Activated T-helper 1 cell treated with anti-CD3 and anti-CD28 coated beads, Interleukin-12 subunit alpha, Interleukin-12 subunit beta, Interleukin-2, Interleukin-4 antibody, amounts not matched to agents 30 ng/mL and 10 ng/mL and 1 ng/mL, durations not matched to agents 14 hours and 24 hours and 36 hours (primary cell): ENCODE results near the gene RAB31. TPM values are rescaled to one million over a fixed set of nuclear protein-coding genes. Genes with fewer than 3 reads are reported as not detected.

Experiments
- DNase-seq: peaks from one replicate; pipeline ENCODE4 v3.0.0; 2021; ENCODE audit warnings: low spot score
- H3K27ac Mint-ChIP-seq: one replicate; pipeline ENCODE4 v1.8.0; 2021; ENCODE audit warnings: mild to moderate bottlenecking, mixed read lengths
- H3K27me3 Mint-ChIP-seq: one replicate; pipeline ENCODE4 v1.8.0; 2022; ENCODE audit warnings: mild to moderate bottlenecking, moderate library complexity, mixed read lengths; ENCODE audit not compliant: insufficient read depth
- H3K36me3 Mint-ChIP-seq: one replicate; pipeline ENCODE4 v1.8.0; 2021; ENCODE audit warnings: low read depth, mixed read lengths
- H3K4me1 Mint-ChIP-seq: one replicate; pipeline ENCODE4 v1.8.0; 2021; ENCODE audit warnings: low read depth, mixed read lengths
- H3K4me3 Mint-ChIP-seq: one replicate; pipeline ENCODE4 v1.8.0; 2021; ENCODE audit warnings: mild to moderate bottlenecking, moderate library complexity, mixed read lengths
- H3K9me3 Mint-ChIP-seq: one replicate; pipeline ENCODE4 v1.8.0; 2021; ENCODE audit warnings: mixed read lengths
- intact Hi-C: fragments of 100-400 bp; cut with micrococcal nuclease; formaldehyde crosslinking; loops from one replicate; pipeline ENCODE4 v1.15.1; 2024
- total RNA-seq: library from RNA; stranded (reverse); gene quantifications from 2 replicates; pipeline ENCODE4 v1.2.3, GENCODE V29; 2022

RAB31 gene
- total RNA-seq, 1 donor from 2014 or later: 0.13 TPM

DNA sequence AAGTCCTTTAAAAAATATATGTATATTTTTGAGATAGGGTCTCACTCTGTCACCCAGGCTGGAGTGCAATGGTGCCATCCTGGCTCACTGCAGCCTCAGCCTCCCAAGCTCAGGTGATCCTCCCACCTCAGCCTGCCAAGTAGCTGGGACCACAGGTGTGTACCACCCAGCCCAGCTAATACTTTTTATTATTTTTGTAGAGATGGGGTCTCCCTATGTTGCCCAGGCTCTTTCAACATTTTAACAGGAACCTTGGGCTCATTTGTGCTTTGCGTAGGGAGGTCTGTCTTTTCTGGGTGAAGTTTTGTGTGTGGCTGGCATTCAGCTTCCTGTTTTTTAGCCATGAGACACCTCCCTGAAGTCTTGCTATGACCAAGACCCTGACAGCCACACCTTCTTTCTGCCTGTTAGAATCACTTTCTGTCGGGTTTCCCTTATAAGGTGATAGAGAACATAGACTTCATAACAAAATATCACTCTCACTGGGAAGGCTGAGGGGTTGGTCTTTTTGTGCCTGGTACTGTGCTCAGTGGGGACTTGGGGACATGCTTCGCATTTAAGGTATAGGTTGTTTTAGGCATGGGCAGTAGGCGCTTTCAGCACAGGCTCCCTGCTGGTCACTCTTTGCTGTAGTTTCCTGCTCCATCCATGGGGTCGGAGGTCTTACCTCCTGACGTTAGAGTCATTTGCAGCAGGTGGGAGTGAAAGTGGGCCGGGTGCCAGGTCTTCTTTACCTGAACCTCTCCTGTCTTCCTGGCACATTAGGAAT is 3.4 kb downstream of the RAB31 start:
- intact Hi-C loops: loop anchor here (2.0 kb wide), 1 partner anchor 201 kb away; no protein-coding TSS in a partner anchor
- H3K4me3 Mint-ChIP-seq: no peak overlapping the region
- H3K27ac Mint-ChIP-seq: no peak overlapping the region
- H3K4me1 Mint-ChIP-seq: peaks cover 30% of the 10 kb centered on the region
- peaks cover 74% of the 10 kb centered on the region for H3K27me3 Mint-ChIP-seq
- no peak for DNase-seq
- H3K36me3 Mint-ChIP-seq: no peaks in the 10 kb centered on the region
- H3K9me3 Mint-ChIP-seq: no peaks in the 10 kb centered on the region

DNA sequence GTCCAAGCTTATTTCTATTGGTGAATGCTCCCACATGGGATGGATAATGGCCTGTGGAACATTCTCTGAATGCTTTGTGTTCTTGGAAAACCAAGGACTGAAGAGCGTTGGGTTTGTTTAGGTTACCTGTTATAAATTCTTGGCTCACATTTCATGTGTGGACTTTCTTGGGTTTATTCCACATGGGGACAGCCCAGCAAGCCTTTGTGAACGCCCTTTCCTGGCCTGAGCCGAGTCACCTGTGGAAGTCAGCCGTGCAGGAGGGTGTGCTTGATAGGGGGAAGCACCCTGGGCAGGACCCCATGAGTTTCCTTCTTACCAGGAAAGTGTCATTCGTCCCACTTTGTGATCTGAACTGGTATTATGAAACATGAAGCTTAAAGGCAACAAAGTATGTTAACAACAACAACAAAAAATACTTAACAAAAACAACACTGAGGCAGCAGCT is 4.1 kb downstream of the RAB31 start:
- H3K36me3 Mint-ChIP-seq: no peaks in the 10 kb centered on the region
- H3K4me3 Mint-ChIP-seq: no peak overlapping the region
- intact Hi-C loops: no loop called here
- H3K27ac Mint-ChIP-seq: no peak overlapping the region
- peaks cover 70% of the 10 kb centered on the region for H3K27me3 Mint-ChIP-seq
- H3K4me1 Mint-ChIP-seq: peaks cover 30% of the 10 kb centered on the region
- no peak for DNase-seq
- no peaks in the 10 kb centered on the region for H3K9me3 Mint-ChIP-seq

DNA sequence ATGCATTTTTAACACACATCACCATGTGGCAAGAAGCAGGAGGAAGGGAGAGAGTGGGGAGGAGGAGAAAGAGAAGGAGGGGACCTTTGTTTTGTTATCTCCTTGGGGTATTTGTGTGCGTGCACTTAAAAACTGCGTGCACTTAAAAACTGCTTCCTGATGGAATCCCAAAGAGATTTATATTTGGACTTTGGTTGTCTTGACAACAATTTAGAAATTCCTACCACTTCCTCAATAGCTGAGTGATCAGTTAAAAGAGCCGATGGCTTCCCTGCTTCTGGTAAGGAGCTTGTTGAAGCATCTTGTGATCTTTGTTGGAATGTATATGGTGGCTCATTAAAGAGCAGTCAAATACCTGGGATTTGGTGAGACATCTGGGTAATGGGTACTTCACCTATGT is 4.5 kb downstream of the RAB31 start:
- H3K27ac Mint-ChIP-seq: no peak overlapping the region
- intact Hi-C loops: no loop called here
- no peaks in the 10 kb centered on the region for H3K9me3 Mint-ChIP-seq
- H3K4me3 Mint-ChIP-seq: no peak overlapping the region
- DNase-seq: no peak
- peaks cover 30% of the 10 kb centered on the region for H3K4me1 Mint-ChIP-seq
- H3K36me3 Mint-ChIP-seq: no peaks in the 10 kb centered on the region
- peaks cover 69% of the 10 kb centered on the region for H3K27me3 Mint-ChIP-seq

DNA sequence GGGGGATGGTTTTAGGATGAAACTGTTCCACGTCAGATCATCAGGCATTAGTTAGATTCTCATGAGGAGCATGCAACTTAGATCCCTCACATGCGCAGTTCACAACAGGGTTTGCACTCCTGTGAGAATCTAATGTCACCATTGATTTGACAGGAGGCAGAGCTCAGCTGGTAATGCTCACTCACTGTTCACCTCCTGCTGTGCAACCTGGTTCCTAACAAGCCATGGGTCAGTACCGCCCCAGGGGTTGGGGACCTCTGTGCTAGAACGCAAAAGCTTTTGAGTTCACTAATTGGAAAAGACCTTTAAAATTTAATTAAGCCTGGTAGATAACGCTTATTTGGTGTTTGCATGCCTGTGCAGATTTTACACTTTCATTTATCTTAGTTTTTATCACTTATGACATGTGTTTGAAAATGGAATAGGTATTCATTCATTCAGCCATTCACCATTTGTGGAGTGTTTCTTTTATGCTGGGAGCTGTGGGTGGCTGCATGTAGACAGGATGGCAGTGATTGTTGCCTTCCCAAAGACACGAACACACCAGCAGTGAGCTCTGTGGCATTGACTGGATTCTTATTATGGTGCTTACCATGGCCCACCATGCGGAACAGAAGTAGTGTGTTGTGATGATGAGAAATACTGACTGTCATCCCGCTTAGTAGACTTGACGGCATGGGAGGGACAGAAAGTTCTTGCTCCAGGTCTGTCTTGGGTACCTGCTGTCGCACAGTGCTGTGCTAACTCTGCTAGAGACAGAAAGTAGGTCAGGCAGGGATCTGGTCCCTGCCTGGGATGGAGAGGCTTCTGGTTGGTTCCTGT is 6.4 kb downstream of the RAB31 start:
- Mint-ChIP-seq H3K4me1 (peaks cover 23% of the 10 kb centered on the region), H3K9me3 (no peaks in the 10 kb centered on the region), H3K4me3 (no peak overlapping the region), H3K36me3 (no peaks in the 10 kb centered on the region), H3K27me3 (peaks cover 60% of the 10 kb centered on the region), H3K27ac (no peak overlapping the region)
- no peak for DNase-seq
- intact Hi-C loops: no loop called here

DNA sequence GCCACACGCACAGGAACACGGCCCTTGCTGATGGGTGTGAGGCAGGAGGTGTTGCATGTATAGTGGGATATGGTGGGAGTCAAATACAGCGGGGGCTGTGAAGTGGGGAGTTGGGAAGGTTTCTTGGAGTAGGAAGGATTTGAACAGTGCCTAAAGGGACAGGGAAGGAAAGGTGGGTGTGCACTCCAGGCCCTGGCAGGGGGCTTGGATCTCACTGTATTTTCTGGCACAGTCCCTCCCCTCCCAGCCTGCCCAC is 6.9 kb downstream of the RAB31 start:
- H3K27me3 Mint-ChIP-seq: peaks cover 54% of the 10 kb centered on the region
- intact Hi-C loops: no loop called here
- no peaks in the 10 kb centered on the region for H3K9me3 Mint-ChIP-seq
- DNase-seq: no peak
- H3K4me1 Mint-ChIP-seq: peaks cover 18% of the 10 kb centered on the region
- H3K4me3 Mint-ChIP-seq: no peak overlapping the region
- H3K36me3 Mint-ChIP-seq: no peaks in the 10 kb centered on the region
- H3K27ac Mint-ChIP-seq: no peak overlapping the region

DNA sequence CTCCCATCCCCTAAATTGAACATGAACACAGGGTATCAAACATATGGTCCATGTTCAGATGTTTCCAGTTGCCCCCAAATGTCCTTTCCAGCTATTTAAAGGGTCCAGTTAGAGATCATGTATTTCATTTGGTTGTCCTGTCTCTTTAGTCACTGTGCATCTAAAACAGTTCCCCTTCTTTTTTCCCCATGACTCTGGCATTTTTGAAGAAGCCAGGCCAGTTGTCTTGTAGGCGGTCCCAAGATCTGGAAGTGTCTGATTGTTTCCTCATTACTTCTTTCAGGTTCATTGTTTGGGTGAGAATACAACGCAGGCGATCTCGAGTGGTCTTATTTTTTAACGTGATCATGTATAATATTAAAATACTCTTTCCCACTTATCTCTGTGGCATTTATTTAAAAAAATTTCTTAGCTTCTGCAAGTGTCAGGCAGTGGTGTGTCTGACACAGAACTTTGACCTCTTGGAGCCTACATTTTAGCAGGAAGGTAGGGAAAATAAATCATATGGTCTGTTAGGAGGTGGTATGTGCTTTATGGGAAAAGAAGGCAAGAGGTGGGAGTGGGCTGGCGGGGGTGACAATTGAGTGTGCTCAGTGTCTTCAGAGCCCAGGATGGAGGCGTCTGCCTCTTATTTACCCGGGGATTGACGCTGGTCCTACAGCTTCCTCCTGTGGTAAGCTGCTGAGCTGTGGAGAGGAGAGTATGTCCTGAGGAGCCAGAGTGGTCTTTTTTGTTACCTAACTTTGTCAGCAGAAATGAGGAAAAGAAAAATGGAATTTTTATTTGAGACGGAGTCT is 8.1 kb downstream of the RAB31 start:
- Mint-ChIP-seq H3K4me1 (peaks cover 8% of the 10 kb centered on the region), H3K27ac (no peak overlapping the region), H3K4me3 (no peak overlapping the region), H3K36me3 (no peaks in the 10 kb centered on the region), H3K9me3 (no peaks in the 10 kb centered on the region), H3K27me3 (peaks cover 47% of the 10 kb centered on the region)
- DNase-seq: no peak
- intact Hi-C loops: no loop called here

DNA sequence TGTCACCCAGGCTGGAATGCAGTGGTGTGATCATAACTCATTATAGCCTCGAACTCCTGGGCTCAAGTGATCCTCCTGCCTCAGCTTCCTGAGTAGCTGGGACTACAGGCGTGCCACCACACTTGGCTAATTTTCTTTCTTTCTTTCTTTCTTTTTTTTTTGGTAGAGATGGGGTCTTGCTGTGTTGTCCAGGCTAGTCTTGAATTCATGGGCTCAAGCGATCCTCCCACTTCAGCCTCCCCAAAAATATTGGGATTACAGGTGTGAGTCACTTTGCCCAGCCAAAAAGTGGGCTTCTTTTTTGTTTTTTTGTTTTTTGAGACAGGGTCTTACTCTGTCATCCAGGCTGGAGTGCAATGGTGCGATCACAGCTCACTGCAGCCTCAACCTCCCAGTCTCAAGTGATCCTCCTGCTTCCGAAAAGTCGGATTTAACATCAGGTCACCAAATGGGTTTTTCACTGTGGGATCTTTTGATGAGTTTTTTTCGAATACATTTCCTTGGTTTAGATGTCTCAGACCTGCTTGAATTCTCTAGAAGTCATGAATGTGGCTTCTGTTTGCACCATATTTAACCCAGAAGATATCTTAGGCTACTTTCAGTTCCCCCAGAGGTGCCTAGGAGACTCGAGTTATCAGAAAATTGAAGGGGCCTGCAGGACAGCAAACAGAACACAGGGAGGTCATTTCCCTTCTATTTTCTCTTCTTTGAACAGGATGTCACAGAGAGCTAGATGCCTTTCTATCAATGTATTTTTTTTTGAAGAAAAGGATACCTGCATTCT is 8.9 kb downstream of the RAB31 start:
- peaks cover 49% of the 10 kb centered on the region for H3K27me3 Mint-ChIP-seq
- H3K36me3 Mint-ChIP-seq: no peaks in the 10 kb centered on the region
- no peak overlapping the region for H3K4me3 Mint-ChIP-seq
- intact Hi-C loops: no loop called here
- H3K9me3 Mint-ChIP-seq: no peaks in the 10 kb centered on the region
- H3K27ac Mint-ChIP-seq: no peak overlapping the region
- no peak for DNase-seq
- H3K4me1 Mint-ChIP-seq: no peaks in the 10 kb centered on the region

DNA sequence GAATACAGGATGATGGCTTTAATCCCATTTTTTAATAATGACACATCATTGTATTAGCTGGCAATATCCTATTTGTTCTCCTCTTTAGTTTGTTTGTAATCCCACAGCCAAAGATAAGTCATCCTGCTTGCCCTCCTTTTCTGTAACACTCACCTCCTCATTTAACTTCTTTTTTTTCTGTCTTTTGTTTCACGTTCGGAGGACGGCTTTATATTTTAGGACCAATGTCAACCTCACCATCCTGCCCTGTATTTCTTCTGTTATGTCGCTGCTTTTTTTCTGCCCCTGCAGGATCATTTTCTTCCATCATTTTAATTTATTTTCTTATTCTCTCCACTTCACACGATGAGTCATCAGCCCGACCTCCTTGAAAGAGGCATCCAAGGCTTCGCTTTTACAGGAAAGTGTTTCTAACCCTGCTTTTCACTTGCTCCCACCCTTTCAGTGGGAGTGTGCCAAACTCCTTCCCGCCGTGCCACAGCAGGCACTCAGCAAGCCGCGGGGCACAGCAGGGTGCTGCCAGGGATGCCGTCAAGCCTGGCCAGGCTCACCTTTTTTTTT is 11.4 kb downstream of the RAB31 start:
- Mint-ChIP-seq H3K27me3 (peaks cover 32% of the 10 kb centered on the region), H3K4me3 (no peak overlapping the region), H3K36me3 (no peaks in the 10 kb centered on the region), H3K9me3 (no peaks in the 10 kb centered on the region), H3K4me1 (no peaks in the 10 kb centered on the region), H3K27ac (no peak overlapping the region)
- no peak for DNase-seq
- intact Hi-C loops: no loop called here

DNA sequence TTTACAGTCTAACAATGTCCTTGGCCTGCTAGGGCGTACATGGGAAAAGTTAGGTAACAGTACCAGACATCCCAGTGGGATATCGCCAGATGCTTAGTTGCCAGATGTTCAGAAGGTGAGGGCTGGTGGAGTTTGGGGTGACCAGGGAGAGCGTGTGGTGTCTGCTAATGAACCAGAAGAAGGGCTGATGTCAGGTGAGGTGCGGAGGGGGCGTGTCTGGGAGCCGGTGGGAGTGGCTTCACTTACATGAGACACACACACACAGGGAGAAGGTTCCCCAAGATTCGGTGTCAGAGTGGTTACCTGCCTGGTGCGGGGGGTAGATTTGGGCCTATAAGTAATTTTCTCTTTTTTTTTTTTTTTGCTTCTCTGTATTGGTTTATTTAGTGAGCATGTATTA is 12.2 kb downstream of the RAB31 start:
- no peak overlapping the region for H3K4me3 Mint-ChIP-seq
- H3K27me3 Mint-ChIP-seq: peaks cover 25% of the 10 kb centered on the region
- no peaks in the 10 kb centered on the region for H3K9me3 Mint-ChIP-seq
- intact Hi-C loops: no loop called here
- no peaks in the 10 kb centered on the region for H3K4me1 Mint-ChIP-seq
- no peak overlapping the region for H3K27ac Mint-ChIP-seq
- no peak for DNase-seq
- H3K36me3 Mint-ChIP-seq: no peaks in the 10 kb centered on the region

DNA sequence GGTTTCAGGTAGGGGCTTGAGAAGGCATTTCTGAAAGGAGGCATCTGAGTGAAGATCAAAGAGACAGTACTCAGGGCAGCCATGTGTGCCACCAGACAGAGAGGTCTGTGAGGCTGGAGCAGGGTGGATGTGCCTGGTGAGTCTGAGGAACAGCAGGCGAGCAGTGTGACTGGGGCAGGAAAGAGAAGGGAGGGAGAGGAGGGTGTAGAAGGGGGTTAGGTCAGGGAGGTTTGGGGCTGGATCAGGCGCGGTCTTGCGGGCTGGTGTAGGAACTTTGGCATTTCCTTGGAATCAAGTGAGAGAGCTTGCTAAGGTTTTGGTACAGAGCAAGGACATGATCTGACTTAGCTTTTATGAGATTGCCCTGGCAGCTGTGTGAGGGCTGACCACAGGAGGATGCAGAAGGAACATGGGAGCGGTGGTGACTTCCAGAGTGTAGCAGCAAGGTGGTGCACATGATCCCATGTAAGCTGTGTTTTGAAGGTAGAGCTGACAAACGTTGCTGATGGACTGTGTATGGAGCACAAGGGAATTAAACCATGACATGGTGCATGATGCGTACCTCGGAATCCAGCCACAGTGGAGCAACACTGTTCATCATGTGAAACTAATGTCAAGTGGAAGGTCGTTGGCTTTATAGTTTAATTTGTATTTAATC is 13.9 kb downstream of the RAB31 start:
- no peak for DNase-seq
- intact Hi-C loops: no loop called here
- H3K9me3 Mint-ChIP-seq: no peaks in the 10 kb centered on the region
- no peaks in the 10 kb centered on the region for H3K4me1 Mint-ChIP-seq
- H3K27ac Mint-ChIP-seq: no peak overlapping the region
- peaks cover 17% of the 10 kb centered on the region for H3K27me3 Mint-ChIP-seq
- no peak overlapping the region for H3K4me3 Mint-ChIP-seq
- no peaks in the 10 kb centered on the region for H3K36me3 Mint-ChIP-seq

DNA sequence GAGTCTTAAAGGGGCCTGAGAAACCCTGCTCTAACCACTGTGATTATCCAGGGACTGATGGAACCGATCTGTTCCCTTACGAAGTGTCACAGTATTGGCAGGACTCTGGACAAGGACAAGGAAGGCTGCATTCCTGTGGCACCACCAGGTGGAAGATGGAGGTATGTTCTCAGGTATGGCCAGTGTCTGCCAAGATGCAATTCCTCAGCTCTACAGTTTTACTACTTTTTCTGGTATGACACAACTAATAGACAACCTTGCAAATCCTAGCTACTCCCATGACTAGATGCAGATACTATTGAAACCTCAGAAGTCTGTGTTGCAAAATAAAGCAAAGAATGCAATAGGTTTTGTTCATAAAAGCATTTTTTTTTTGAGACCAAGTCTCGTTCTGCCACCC is 14.6 kb downstream of the RAB31 start:
- H3K9me3 Mint-ChIP-seq: no peaks in the 10 kb centered on the region
- no peaks in the 10 kb centered on the region for H3K4me1 Mint-ChIP-seq
- no peak overlapping the region for H3K27ac Mint-ChIP-seq
- no peak overlapping the region for H3K4me3 Mint-ChIP-seq
- intact Hi-C loops: no loop called here
- H3K27me3 Mint-ChIP-seq: peaks cover 11% of the 10 kb centered on the region
- H3K36me3 Mint-ChIP-seq: no peaks in the 10 kb centered on the region
- DNase-seq: no peak
